ENCODE results near the gene ZNF831. TPM values are rescaled to one million over a fixed set of nuclear protein-coding genes. Genes with fewer than 3 reads are reported as not detected.

The ZNF831 gene
- total and polyA plus RNA-seq, 4 donors = 0.02 to 0.10 (median 0.06) TPM; not detected in 1

GRCh38 chr20:59307270-59307669 lies 143.6 kb downstream of the ZNF831 start:
- Histone ChIP-seq H3K27me3 (ENCODE audit: control insufficient read depth, insufficient read depth, low read length) (no peaks in the 10 kb centered on the region), H3K27ac (ENCODE audit: low read depth, low read length) (no peak overlapping the region), H3K36me3 (ENCODE audit: control insufficient read depth, insufficient read depth, low read length) (no peaks in the 10 kb centered on the region), H3K4me3 (ENCODE audit: low read depth, low read length) (no peak overlapping the region), H3K4me1 (ENCODE audit: control insufficient read depth, insufficient read depth, low read length) (peaks cover 4% of the 10 kb centered on the region), H3K9me3 (ENCODE audit: control insufficient read depth, insufficient read depth, low read length) (no peaks in the 10 kb centered on the region)
- no peak for DNase-seq (ENCODE audit: low read depth in 4 of 6, low spot score in 6 of 6)
- 73% methylated on average over 2 of the region's 3 CpGs for WGBS (ENCODE audit: insufficient coverage)

Other genes starting within 250 kb of the ZNF831 start
- 10 to 100 TPM; 48.0 to 57.9 TPM for gene NELFCD, start 182.6 kb upstream of the ZNF831 start, total RNA-seq
- 10 to 100 TPM; 85.7 to 88.6 TPM for gene NELFCD, start 182.6 kb upstream of the ZNF831 start, polyA plus RNA-seq (ENCODE audit: insufficient read length in 2 of 2)
- 10 to 100 TPM; 45.7 to 59.6 TPM for gene CTSZ, start 156.6 kb upstream of the ZNF831 start, total RNA-seq
- 10 to 100 TPM; 43.1 to 48.7 TPM for gene CTSZ, start 156.6 kb upstream of the ZNF831 start, polyA plus RNA-seq (ENCODE audit: insufficient read length in 2 of 2)
- gene TUBB1, start 144.4 kb upstream of the ZNF831 start, total RNA-seq = 1 to 10 TPM; 1.2 to 3.4 TPM
- 1 to 10 TPM; 1.1 TPM for gene TUBB1, start 144.4 kb upstream of the ZNF831 start, polyA plus RNA-seq (ENCODE audit: insufficient read length in 2 of 2)
- gene ATP5F1E, start 131.5 kb upstream of the ZNF831 start, total RNA-seq = 10 to 100 TPM; 30.7 to 80.8 TPM
- 100 to 1,000 TPM; 252 to 270 TPM for gene ATP5F1E, start 131.5 kb upstream of the ZNF831 start, polyA plus RNA-seq (ENCODE audit: insufficient read length in 2 of 2)
- 10 to 100 TPM; 60.1 to 66.0 TPM for gene PRELID3B, start 121.0 kb upstream of the ZNF831 start, total RNA-seq
- gene PRELID3B, start 121.0 kb upstream of the ZNF831 start, polyA plus RNA-seq (ENCODE audit: insufficient read length in 2 of 2) = 10 to 100 TPM; 50.9 to 64.7 TPM
- gene EDN3, start 136.8 kb downstream of the ZNF831 start, total RNA-seq = 10 to 100 TPM in 1 of 2 donors, 1 to 10 TPM in 1; 6.5 to 31.1 TPM
- 1 to 10 TPM; 7.7 to 9.1 TPM for gene EDN3, start 136.8 kb downstream of the ZNF831 start, polyA plus RNA-seq (ENCODE audit: insufficient read length in 2 of 2)